Right renal cortex interstitium (tissue), 3 donors: ENCODE data around the gene SPIB. TPM values are rescaled to one million over a fixed set of nuclear protein-coding genes. Genes with fewer than 3 reads are reported as not detected.

Source experiments
- DNase-seq, 3 donors: peaks; one replicate each; pipeline ENCODE4 v3.0.0-alpha.2; 2013; ENCODE audit warnings: low read depth in 3 of 3, low spot score in 2 of 3
- polyA plus RNA-seq, 3 donors: library from polyadenylated mRNA; unstranded; fragments of 120-200 nt; gene quantifications; one replicate each; pipeline ENCODE4 v1.2.1, GENCODE V29; 2013; ENCODE audit not compliant: insufficient read length in 3 of 3

Gene SPIB
- polyA plus RNA-seq, 3 donors = 0.28 to 0.91 (median 0.82) TPM

GRCh38 chr19:50417111-50418081 lies 1.3 kb upstream of the SPIB start:
- DNase-seq = no peak

DNA sequence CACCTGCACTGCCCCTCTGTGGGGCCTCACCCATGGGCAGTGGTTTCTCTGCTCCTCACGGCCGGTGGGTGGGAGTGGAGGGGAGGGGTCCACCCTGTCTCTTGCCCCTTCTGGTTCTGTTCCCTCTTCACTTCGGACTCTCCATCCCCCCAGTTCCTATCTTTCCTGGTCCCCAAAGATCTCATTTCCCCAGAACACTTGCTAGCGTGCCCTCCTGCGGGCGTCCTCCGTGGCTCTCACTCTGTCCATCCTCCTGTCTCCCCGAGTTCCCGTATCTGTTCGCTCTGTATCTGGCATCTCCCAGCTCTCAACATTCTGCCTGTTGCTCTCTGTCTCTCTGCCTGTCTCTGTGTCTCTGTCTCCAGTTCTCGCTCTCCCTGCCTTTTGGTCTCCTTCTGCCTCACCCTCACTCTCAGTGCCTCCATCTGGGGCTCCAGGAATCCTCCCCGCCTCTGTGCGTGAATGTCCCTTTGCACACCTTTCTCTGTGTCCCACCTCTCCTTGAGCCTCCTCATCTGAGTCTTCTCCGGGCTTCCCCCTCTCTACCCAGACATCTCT lies 363 bp downstream of the SPIB start:
- DNase-seq = no peak

DNA sequence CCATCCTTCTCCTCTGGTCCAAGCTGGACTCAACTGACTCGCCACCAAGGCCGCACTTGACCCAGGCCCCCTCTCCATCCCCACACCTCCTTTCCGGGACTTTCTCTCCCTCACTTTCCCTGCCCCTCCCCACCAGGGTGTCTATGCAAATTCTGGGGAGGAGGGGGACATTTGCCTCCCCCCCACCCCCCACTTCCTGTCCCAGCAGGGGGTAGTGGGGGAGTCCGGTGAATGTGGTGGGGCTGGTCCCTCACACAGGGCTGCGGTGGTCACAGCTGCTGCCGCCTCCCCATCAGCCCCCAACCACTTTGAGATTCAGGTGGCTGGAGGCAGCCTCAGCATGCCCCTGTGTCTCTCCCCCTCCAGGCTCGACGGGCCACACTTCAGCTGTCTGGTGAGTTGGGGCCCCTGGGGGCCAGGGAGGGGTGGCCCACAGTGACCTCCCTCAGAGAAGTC lies 870 bp downstream of the SPIB start:
- DNase-seq = no peak

- no peak for DNase-seq
These were observed 1.4 kb downstream of the SPIB start for GRCh38 chr19:50420127-50420526.

GRCh38 chr19:50420808-50421207 lies 2.1 kb downstream of the SPIB start:
- no peak for DNase-seq

- DNase-seq = no peak
These were observed 3.9 kb downstream of the SPIB start for GRCh38 chr19:50422397-50423278.

DNA sequence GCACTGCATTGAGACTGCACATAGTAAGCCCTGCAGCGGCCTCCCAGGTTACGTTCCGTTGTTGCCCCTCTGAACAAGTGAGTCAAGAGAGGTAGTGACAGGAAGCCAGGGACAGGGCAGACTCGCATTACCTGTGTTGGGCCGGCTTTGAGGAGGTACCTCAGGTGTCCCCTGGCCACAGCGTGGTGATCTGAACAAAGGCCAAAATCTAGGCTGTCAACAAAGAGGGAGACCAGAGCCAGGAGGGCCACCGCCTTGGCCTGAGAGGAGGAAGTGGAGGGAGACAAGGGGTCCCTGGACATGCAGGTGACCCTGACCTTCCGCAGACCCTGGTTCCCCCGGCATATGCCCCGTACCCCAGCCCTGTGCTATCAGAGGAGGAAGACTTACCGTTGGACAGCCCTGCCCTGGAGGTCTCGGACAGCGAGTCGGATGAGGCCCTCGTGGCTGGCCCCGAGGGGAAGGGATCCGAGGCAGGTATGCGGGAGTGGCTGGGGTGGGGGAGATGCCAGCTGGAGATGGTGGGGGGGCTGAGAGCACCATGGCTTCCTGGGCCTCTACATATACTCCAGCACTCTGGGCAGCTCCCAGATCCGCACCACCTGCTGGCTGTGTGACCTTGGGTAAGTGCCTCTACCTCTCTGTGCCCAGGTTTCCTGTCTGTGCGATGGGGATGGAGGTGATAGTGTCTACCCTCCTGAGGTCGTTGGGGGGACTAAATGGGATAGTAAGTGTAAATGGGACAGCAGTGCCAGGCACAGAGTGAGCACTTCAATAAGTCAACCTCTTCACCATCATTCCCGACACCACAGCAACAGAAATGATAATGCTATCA lies 4.8 kb downstream of the SPIB start:
- DNase-seq = no peak

DNA sequence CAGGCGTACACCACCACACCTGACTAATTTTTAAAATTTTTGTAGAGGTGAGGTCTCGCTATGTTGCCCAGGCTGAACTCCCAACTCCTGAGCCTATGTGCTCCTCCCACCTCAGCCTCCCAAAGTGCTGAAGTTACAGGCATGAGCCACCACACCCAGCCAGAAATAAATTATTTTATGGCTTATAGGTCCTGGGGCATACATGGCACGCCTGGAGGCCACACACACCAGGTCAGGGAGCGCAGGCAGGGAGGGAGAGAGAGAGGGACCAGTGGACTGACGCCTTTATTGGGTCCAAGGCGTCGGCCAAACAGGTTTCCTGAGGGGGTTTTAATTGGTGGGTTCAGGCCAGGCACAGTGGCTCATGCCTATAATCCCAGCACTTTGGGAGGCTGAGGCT lies 6.8 kb downstream of the SPIB start:
- DNase-seq = no peak

- no peak for DNase-seq
These were observed 8.7 kb downstream of the SPIB start for GRCh38 chr19:50427318-50427925.

DNA sequence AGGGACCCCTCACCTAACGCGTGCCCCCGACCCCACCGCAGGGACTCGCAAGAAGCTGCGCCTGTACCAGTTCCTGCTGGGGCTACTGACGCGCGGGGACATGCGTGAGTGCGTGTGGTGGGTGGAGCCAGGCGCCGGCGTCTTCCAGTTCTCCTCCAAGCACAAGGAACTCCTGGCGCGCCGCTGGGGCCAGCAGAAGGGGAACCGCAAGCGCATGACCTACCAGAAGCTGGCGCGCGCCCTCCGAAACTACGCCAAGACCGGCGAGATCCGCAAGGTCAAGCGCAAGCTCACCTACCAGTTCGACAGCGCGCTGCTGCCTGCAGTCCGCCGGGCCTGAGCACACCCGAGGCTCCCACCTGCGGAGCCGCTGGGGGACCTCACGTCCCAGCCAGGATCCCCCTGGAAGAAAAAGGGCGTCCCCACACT lies 9.3 kb downstream of the SPIB start:
- DNase-seq = peak in 2 of 3 donors; percentile 76

DNA sequence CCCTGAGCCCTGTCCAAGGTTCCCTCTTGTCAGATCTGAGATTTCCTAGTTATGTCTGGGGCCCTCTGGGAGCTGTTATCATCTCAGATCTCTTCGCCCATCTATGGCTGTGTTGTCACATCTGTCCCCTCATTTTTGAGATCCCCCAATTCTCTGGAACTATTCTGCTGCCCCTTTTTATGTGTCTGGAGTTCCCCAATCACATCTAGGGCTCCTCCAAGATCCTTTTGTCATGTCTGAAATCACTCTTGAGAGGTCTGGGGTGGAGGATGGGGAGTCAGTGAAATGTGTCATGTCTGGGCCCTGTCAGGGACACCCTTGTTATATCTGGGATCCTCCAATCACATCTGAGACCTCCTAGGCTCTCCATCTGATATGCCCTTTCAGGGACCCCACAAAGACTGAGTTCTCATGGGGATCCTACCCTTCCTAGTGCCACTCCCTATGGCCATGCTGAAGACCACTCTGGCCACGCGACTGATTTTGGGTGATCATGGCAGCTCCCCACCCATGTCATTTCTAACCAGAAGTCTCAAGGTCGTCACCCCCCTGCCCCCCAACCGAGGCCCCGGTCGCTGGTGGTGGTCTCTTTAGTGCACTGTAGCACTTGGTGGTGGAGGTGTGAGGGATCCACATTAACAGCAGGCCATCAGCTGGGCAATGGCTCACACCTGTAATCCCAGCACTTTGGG lies 10.2 kb downstream of the SPIB start:
- no peak for DNase-seq

GRCh38 chr19:50430888-50431342 lies 12.2 kb downstream of the SPIB start:
- DNase-seq = no peak

DNA sequence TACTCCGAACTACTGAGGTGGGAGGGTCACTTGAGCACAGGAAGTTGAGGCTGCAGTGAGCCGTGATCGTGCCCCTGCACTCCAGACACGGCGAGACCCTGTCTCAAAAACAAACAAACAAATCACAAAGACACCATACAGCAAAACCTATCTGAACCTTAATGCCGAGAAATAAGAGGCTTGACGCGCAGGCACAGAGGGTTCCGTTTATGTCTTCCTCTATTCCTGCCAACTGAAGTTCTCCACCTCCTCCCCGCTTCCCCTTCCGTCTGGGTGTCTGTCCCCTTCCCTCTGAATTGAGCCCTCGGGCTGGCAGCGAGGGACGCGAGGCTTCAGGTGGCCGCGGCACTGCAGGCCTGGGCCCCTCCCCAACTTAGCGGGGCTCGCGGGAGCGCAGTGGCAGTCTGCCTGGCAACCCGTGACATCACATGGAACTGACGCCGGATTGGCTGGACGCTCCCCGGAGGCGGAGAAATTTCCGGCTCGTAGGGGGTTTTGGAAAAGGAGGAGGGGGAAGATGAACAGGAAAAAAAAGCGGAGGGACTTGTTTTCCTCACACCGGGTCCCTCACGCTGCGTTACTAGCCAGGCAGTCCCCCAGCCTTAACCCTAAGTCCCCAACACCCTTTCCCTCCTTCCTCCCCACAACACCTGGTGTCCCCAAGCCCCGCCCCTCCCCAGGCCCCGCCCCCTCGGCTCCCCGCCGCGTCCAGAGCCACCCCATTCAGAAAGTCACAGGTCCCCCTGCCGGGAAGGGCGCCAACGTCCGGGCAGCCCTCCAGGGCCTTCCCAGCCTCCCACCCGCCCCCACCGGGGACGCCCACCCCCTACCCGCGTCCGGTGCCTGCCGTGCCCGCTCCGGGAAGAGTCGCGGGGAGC lies 12.8 kb downstream of the SPIB start:
- DNase-seq = peak; percentile 78 to 91 (median 82)

DNA sequence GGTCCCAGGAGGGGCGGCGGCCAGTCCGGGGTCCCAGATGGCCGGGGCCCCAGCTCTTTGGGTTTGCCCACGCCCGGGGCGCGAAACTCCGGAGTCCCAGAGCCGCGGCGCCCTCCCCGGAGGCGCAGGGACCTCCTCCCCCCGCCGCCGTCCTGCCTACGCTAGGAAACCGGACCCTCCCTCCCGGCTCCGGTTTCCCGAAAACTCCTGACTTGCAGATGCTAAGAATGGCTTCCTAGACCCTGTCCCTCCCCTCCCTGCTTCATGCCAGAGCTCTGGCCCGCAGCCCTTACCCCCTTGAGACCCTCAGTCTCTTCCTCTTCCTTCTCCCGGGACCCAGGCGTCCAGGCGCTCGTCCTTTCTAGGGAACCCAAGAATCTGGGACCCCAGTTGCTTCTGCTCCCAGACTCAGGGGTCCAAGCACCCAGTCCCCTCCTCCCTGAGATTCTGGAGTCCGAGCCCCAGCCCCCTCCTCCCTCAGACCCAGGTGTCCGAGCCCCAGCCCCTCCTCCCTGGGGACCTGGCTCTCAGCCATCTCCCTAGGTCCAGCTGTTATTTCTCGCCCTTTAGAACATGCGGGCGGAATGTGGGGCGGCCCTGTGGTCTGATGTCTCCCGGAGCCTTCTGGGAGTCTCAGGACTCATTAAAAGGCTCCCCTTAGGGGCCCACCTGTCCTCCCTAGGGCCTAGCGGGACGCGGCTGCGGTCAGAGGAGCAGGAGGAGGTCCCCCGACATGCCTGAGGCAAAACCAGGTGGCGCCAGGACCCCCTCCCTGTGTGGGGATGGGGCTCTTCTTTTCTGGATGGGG lies 13.7 kb downstream of the SPIB start, which contains the start of gene MYBPC2:
MYBPC2 (plus strand) TSS at position 672 of the 808 bp plus-strand sequence; CDS start at position 734, 62 bp downstream.
- DNase-seq = peak in 1 of 3 donors; percentile 47

DNA sequence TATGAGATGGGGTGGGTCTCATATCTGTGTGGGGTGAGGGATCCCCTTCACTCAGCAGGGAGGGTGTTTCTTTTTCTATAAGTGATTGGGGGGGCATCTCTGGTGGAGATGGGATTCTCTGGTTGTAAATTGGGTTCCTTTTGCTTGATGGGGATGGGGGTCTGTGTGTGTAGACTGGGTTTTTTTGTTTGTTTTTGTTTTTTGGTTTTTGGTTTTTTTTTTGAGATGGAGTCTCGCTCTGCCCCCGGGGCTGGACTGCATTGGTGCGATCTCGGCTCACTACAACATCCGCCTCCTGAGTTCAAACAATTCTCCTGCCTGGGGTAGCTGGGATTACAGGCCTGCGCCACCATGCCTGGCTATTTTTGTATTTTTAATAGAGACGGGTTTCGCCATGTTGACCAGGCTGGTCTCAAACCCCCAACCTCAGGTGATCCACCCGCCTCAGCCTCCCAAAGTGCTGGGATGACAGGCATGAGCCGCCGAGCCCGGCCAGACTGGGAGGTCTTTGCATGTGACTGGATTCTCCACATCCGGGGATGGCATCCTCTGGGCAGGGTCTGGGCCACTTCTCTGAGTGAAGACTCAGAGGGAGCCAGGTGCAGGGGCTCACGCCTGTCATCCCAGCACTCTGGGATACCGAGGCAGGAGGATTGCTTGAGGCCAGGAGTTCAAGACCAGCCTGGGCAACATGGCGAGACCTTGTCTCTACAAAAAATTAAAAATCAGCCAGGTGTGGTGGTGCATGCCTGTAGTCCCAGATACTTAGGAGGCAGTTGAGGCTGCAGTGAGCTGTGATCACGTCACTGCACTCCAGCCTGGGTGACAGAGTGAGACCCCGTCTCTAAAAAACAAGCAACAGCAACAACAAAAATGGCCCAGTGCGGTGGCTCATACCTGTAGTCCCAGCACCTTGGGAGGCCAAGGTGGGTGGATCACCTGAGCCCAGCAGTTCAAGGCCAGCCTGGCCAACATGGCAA lies 14.8 kb downstream of the SPIB start:
- DNase-seq = no peak

GRCh38 chr19:50434525-50434924 lies 15.8 kb downstream of the SPIB start:
- DNase-seq = no peak
